ENCODE results near the gene TRIM63. TPM values are rescaled to one million over a fixed set of nuclear protein-coding genes. Genes with fewer than 3 reads are reported as not detected.

The TRIM63 gene
- total and polyA plus RNA-seq, 2 donors (not counting 3 experiments of a cell fraction or from before 2014, with no cell fraction given): not detected

GRCh38 chr1:26092422-26092821 is 25.0 kb upstream of the TRIM63 start:
- CTCF ChIA-PET: no interaction called here
- Histone ChIP-seq H3K27me3 (ENCODE audit: control insufficient read depth in 2 of 2, insufficient read depth in 2 of 2, low read length in 2 of 2) (peaks cover 0 to 8% of the 10 kb centered on the region in 2 experiments), H3K4me1 (ENCODE audit: control insufficient read depth, extremely low read depth, insufficient read depth, low read length) (peaks cover 7% of the 10 kb centered on the region), H3K9me1 (replicated peaks; ENCODE audit: control insufficient read depth, extremely low read depth, insufficient read depth, low read length) (no peaks in the 10 kb centered on the region), H3K9me3 (replicated peaks; ENCODE audit: control insufficient read depth, insufficient read depth, low read length) (no peaks in the 10 kb centered on the region), H3K4me2 (ENCODE audit: insufficient read depth, low read length) (no peak overlapping the region), H4K20me1 (replicated peaks; ENCODE audit: control insufficient read depth, extremely low read depth, insufficient read depth, low read length) (no peaks in the 10 kb centered on the region), H3K27ac (ENCODE audit: insufficient read depth, low read depth, low read length) (no peak overlapping the region), H3K79me2 (ENCODE audit: control insufficient read depth, insufficient read depth, low read length) (no peaks in the 10 kb centered on the region), H2AFZ (ENCODE audit: low read depth, low read length) (no peak overlapping the region), H3K36me3 (ENCODE audit: control insufficient read depth in 2 of 2, extremely low read depth in 1 of 2, insufficient read depth in 2 of 2, low read length in 2 of 2) (no peaks in the 10 kb centered on the region), H3K9ac (replicated peaks; ENCODE audit: extremely low read depth, insufficient read depth, low read length) (no peak overlapping the region), H3K4me3 (replicated peaks in 1 of 3; ENCODE audit: insufficient read depth in 1 of 3, low read depth in 1 of 3, low read length in 3 of 3) (no peak overlapping the region)
- FAIRE-seq: no peak
- no peak for DNase-seq (ENCODE audit: low read depth, low spot score)
- BruUV-seq (replicated peaks): no TSS peak
- intact Hi-C loops (cut with micrococcal nuclease): no loop called here
- TF ChIP-seq POLR2A (IDR thresholded peaks at IDR 0.05; ENCODE audit: low read depth, low read length) (no peak), FOS (IDR thresholded peaks at IDR 0.05; ENCODE audit: borderline replicate concordance, insufficient read depth, low read length) (no peak), EZH2 (IDR thresholded peaks at IDR 0.05; ENCODE audit: borderline replicate concordance, low read depth, low read length, severe bottlenecking) (no peak), POLR2AphosphoS5 (IDR thresholded peaks at IDR 0.05; ENCODE audit: insufficient read depth, low read depth, low read length) (no peak), MYC (IDR thresholded peaks at IDR 0.05; ENCODE audit: low read depth, low read length) (no peak), JUN (IDR thresholded peaks at IDR 0.05; ENCODE audit: borderline replicate concordance, insufficient read depth, insufficient read length, low read depth) (no peak), GATA2 (IDR thresholded peaks at IDR 0.05; ENCODE audit: insufficient read depth, insufficient read length, low read depth, low read length) (no peak)
- TF ChIP-seq, protein P1, sequence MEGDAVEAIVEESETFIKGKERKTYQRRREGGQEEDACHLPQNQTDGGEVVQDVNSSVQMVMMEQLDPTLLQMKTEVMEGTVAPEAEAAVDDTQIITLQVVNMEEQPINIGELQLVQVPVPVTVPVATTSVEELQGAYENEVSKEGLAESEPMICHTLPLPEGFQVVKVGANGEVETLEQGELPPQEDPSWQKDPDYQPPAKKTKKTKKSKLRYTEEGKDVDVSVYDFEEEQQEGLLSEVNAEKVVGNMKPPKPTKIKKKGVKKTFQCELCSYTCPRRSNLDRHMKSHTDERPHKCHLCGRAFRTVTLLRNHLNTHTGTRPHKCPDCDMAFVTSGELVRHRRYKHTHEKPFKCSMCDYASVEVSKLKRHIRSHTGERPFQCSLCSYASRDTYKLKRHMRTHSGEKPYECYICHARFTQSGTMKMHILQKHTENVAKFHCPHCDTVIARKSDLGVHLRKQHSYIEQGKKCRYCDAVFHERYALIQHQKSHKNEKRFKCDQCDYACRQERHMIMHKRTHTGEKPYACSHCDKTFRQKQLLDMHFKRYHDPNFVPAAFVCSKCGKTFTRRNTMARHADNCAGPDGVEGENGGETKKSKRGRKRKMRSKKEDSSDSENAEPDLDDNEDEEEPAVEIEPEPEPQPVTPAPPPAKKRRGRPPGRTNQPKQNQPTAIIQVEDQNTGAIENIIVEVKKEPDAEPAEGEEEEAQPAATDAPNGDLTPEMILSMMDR (IDR thresholded peaks at IDR 0.05; ENCODE audit: extremely low read depth in 1 of 2, insufficient read depth in 1 of 2, low read depth in 1 of 2, low read length in 2 of 2): no peak
- TF ChIP-seq, protein P2, sequence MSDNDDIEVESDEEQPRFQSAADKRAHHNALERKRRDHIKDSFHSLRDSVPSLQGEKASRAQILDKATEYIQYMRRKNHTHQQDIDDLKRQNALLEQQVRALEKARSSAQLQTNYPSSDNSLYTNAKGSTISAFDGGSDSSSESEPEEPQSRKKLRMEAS (IDR thresholded peaks at IDR 0.05; ENCODE audit: insufficient read depth, insufficient read length): no peak
- POLR2A ChIA-PET: no interaction called here
- dilution Hi-C loops (cut with MboI; ENCODE audit: extremely low pct_ligation_motif_present, low sequenced_read_pairs): no loop called here
